Lung (tissue), 12 donors: ENCODE data around the gene IPO5. TPM values are rescaled to one million over a fixed set of nuclear protein-coding genes. Genes with fewer than 3 reads are reported as not detected.

Experiments used
- ATAC-seq: fragments of 200-7000 bp; cut with Tn5 transposase; one replicate; pipeline ENCODE4 v1.9.1; 2020; ENCODE audit warnings: moderate number of reproducible peaks; ENCODE audit not compliant: insufficient read depth, low FRiP score
- DNase-seq, 3 donors: peaks; one replicate each; pipeline ENCODE4 v3.0.0-alpha.2; 2013 to 2017
- H3K27ac ChIP-seq, 2 donors: one replicate each; pipeline ENCODE4 v1.5.1; 2013; ENCODE audit warnings: mild to moderate bottlenecking in 2 of 2, moderate library complexity in 2 of 2, control low read depth in 1 of 2, inconsistent platforms in 1 of 2, low read depth in 1 of 2, low read length in 1 of 2
- H3K27me3 ChIP-seq, 3 donors: one replicate each; pipeline ENCODE4 v1.5.1; 2013; ENCODE audit warnings: low read length in 2 of 3; ENCODE audit not compliant: control insufficient read depth in 3 of 3, insufficient read depth in 3 of 3
- H3K36me3 ChIP-seq, 4 donors: one replicate each; pipeline ENCODE4 v1.5.1; 2013; ENCODE audit warnings: low read length in 4 of 4, mild to moderate bottlenecking in 1 of 4, moderate library complexity in 1 of 4; ENCODE audit not compliant: control insufficient read depth in 4 of 4, insufficient read depth in 4 of 4
- H3K4me1 ChIP-seq, 5 donors: one replicate each; pipeline ENCODE4 v1.5.1; 2013; ENCODE audit warnings: low read length in 5 of 5, mild to moderate bottlenecking in 2 of 5, moderate library complexity in 1 of 5; ENCODE audit not compliant: control insufficient read depth in 5 of 5, insufficient read depth in 5 of 5
- H3K4me3 ChIP-seq: one replicate; pipeline ENCODE4 v1.5.1; 2013; ENCODE audit warnings: mild to moderate bottlenecking, control low read depth, moderate library complexity
- H3K9ac ChIP-seq, 2 donors: one replicate each; pipeline ENCODE4 v1.5.1; 2013; ENCODE audit warnings: low read length in 2 of 2, control low read depth in 1 of 2; ENCODE audit not compliant: insufficient read depth in 1 of 2
- H3K9me3 ChIP-seq, 4 donors: one replicate each; pipeline ENCODE4 v1.5.1; 2013; ENCODE audit warnings: low read length in 3 of 4, mild to moderate bottlenecking in 1 of 4, moderate library complexity in 1 of 4; ENCODE audit not compliant: control insufficient read depth in 4 of 4, insufficient read depth in 3 of 4
- CTCF ChIP-seq: IDR thresholded peaks from 2 replicates; pipeline ENCODE4 v1.5.1; 2012; ENCODE audit warnings: mild to moderate bottlenecking; ENCODE audit errors: control extremely low read depth, extremely low read depth
- WGBS, 2 donors: extraction: QIAGEN DNeasy Blood & Tissue Kit; methylation state at CpG; one replicate each; pipeline ENCODE4 v1.1.7; 2013; 5-methylcytosine and 5-hydroxymethylcytosine counted together
- polyA plus RNA-seq, 2 donors: library from polyadenylated mRNA; stranded (reverse); fragments of 200-250 nt; gene quantifications; one replicate each; pipeline ENCODE4 v1.2.1, GENCODE V29; 2013
- total RNA-seq, 2 donors: library from RNA; depleted of rRNA in 1 of 2; stranded (reverse); fragments of >200 nt in 1 of 2; gene quantifications; one replicate each; pipeline ENCODE4 v1.2.1, GENCODE V29; 2014 to 2021
- donor health status: control.
- donor health status: control.
- donor health status: Bipolar disorder and iron deficiency.
- donor health status: healthy.
- donor health status: DM: yes; HTN: yes; CAD: no.

The IPO5 gene
- total and polyA plus RNA-seq, 4 donors, result 26.7 to 137 (median 61.7) TPM

DNA sequence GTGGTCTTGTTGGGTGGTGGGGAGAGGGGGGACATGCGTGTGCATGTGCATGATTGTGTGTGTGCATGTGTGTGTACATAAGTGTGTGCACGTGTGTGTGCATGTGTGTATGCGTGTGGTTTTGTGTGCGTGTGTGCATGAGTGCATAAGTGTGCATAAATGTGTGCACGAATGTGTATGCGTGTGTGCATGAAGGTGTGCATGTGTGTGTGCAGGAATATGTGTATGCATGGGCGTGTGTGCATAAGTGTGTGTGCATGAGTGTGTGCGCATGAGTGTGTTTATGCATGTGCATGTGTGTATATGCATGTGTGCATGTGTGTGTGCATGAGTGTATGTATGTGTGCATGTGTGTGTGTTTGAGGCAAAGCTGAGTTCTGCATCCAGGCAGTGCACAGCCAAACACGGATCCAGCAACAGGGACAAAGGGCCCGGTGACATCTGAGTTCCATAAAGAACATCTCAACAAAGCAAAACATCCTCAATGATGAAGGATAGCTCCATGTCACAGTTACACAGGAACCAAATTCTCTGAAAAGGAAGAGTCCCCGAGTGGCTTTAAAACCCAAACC is 103.5 kb downstream of the IPO5 start:
- no peak overlapping the region for H3K4me3 ChIP-seq
- no peak overlapping the region for H3K27ac ChIP-seq
- DNase-seq, result no peak
- peaks cover 0 to 3% (median 0%) of the 10 kb centered on the region in 3 donors for H3K27me3 ChIP-seq
- H3K36me3 ChIP-seq, result no peaks in the 10 kb centered on the region
- H3K9me3 ChIP-seq, result peaks cover 0 to 4% (median 1%) of the 10 kb centered on the region in 4 donors
- WGBS, 2 donors, result 92 to 95% methylated on average over 11 of the region's 11 CpGs
- H3K9ac ChIP-seq, result no peak overlapping the region
- no peaks in the 10 kb centered on the region for H3K4me1 ChIP-seq
- no peak for ATAC-seq
- no peak for TF ChIP-seq CTCF

- TF ChIP-seq CTCF, result no peak
- no peak overlapping the region for H3K27ac ChIP-seq
- WGBS, 2 donors, result 88 to 91% methylated on average over 7 of the region's 7 CpGs
- no peaks in the 10 kb centered on the region for H3K36me3 ChIP-seq
- peaks cover 0 to 3% (median 0%) of the 10 kb centered on the region in 3 donors for H3K27me3 ChIP-seq
- no peaks in the 10 kb centered on the region for H3K4me1 ChIP-seq
- no peak overlapping the region for H3K4me3 ChIP-seq
- H3K9ac ChIP-seq, result no peak overlapping the region
- no peak for DNase-seq
- no peak for ATAC-seq
- H3K9me3 ChIP-seq, result peaks cover 0 to 3% (median 0%) of the 10 kb centered on the region in 4 donors
Observed at GRCh38 chr13:98059276-98059675, 105.8 kb downstream of the IPO5 start.

GRCh38 chr13:98060282-98060681 is 106.8 kb downstream of the IPO5 start:
- H3K36me3 ChIP-seq, result no peaks in the 10 kb centered on the region
- ATAC-seq, result no peak
- DNase-seq, result no peak
- no peak overlapping the region for H3K9ac ChIP-seq
- peaks cover 0 to 3% (median 0%) of the 10 kb centered on the region in 4 donors for H3K9me3 ChIP-seq
- H3K27ac ChIP-seq, result no peak overlapping the region
- peaks cover 0 to 3% (median 0%) of the 10 kb centered on the region in 3 donors for H3K27me3 ChIP-seq
- 91 to 97% methylated on average over 3 of the region's 3 CpGs for WGBS, 2 donors
- no peak overlapping the region for H3K4me3 ChIP-seq
- no peak for TF ChIP-seq CTCF
- H3K4me1 ChIP-seq, result no peaks in the 10 kb centered on the region

GRCh38 chr13:98065468-98065867 is 112.0 kb downstream of the IPO5 start:
- no peak for TF ChIP-seq CTCF
- Histone ChIP-seq H3K9me3 (no peaks in the 10 kb centered on the region), H3K4me3 (no peak overlapping the region), H3K4me1 (peaks cover 0 to 1% (median 0%) of the 10 kb centered on the region in 5 donors), H3K36me3 (no peaks in the 10 kb centered on the region), H3K27me3 (no peaks in the 10 kb centered on the region), H3K27ac (no peak overlapping the region), H3K9ac (no peak overlapping the region)
- ATAC-seq (no peak), DNase-seq (no peak)
- 81 to 93% methylated on average over 1 of the region's 1 CpG for WGBS, 2 donors
